H1 (cell line): ENCODE measurements around the gene SLC30A2. TPM values are rescaled to one million over a fixed set of nuclear protein-coding genes. Genes with fewer than 3 reads are reported as not detected.

ENCODE experiments used
- CTCF ChIA-PET: fragments of 300-600 bp; sonication (Branson Sonifier 250); formaldehyde crosslinking; loops from one replicate; lab custom pipeline; 2021; ENCODE audit not compliant: partially characterized antibody; lab: Charles Lee
- POLR2A ChIA-PET: fragments of 300-600 bp; sonication (Branson Sonifier 250); formaldehyde crosslinking; loops from one replicate; lab custom pipeline; 2021; ENCODE audit warnings: inconsistent platforms; ENCODE audit not compliant: partially characterized antibody; lab: Charles Lee
- DNase-seq, 2 experiments: peaks; one replicate each; pipeline versions ENCODE4 v3.0.0 to v3.0.0-alpha.2; 2010 to 2022; ENCODE audit warnings: low spot score in 2 of 2, low read depth in 1 of 2, mixed read lengths in 1 of 2
- FAIRE-seq: peaks from 2 replicates; lab custom pipeline; 2011; peaks lifted over from hg19 to GRCh38; lab: Jason Lieb, UNC
- H2AFZ ChIP-seq: 2 replicates; pipeline ENCODE4 v1.8.1; 2012; ENCODE audit warnings: low read length, inconsistent platforms
- H2AK5ac ChIP-seq: 2 replicates; pipeline ENCODE4 v1.6.1; 2013; ENCODE audit warnings: low read depth, low read length
- H2BK120ac ChIP-seq: replicated peaks from 2 replicates; pipeline ENCODE3; 2013; ENCODE audit warnings: low read depth, low read length, inconsistent platforms
- H2BK12ac ChIP-seq: 2 replicates; pipeline ENCODE4 v1.6.1; 2013; ENCODE audit warnings: low read depth, low read length
- H2BK15ac ChIP-seq: 2 replicates; pipeline ENCODE4 v1.6.1; 2013; ENCODE audit warnings: low read length
- H2BK20ac ChIP-seq: 2 replicates; pipeline ENCODE4 v1.6.1; 2013; ENCODE audit warnings: low read length
- H2BK5ac ChIP-seq: 2 replicates; pipeline ENCODE4 v1.6.1; 2013; ENCODE audit warnings: low read depth, low read length
- H3K14ac ChIP-seq: 2 replicates; pipeline ENCODE4 v1.6.1; 2013; ENCODE audit warnings: inconsistent platforms; ENCODE audit not compliant: insufficient read length
- H3K18ac ChIP-seq: 2 replicates; pipeline ENCODE4 v1.6.1; 2013; ENCODE audit warnings: low read length; ENCODE audit errors: extremely low read depth
- H3K23ac ChIP-seq: 2 replicates; pipeline ENCODE4 v1.6.1; 2013; ENCODE audit warnings: inconsistent platforms; ENCODE audit not compliant: insufficient read length
- H3K23me2 ChIP-seq: 2 replicates; pipeline ENCODE4 v1.6.1; 2013; ENCODE audit warnings: low read depth, low read length
- H3K27ac ChIP-seq: 2 replicates; pipeline ENCODE4 v1.6.1; 2011; ENCODE audit warnings: low read depth, low read length, inconsistent platforms
- H3K27me3 ChIP-seq, 4 experiments: replicated peaks in 1 of 4; 1 replicate in 1 of 4; 2 replicates in 3 of 4; pipeline versions ENCODE4 v1.6.1 to v1.8.1; 2011 to 2013; ENCODE audit warnings: low read length in 3 of 4, mild to moderate bottlenecking in 3 of 4, inconsistent platforms in 2 of 4, mixed read lengths in 2 of 4, moderate library complexity in 1 of 4; ENCODE audit not compliant: control insufficient read depth in 3 of 4, insufficient read depth in 3 of 4; ENCODE audit errors: extremely low read depth in 1 of 4
- H3K36me3 ChIP-seq, 4 experiments: 2 replicates each; pipeline versions ENCODE4 v1.6.1 to v1.8.1; 2011 to 2013; ENCODE audit warnings: mild to moderate bottlenecking in 4 of 4, low read length in 3 of 4, moderate library complexity in 2 of 4, control low read depth in 1 of 4, inconsistent platforms in 1 of 4; ENCODE audit not compliant: insufficient read depth in 4 of 4, control insufficient read depth in 2 of 4
- H3K4ac ChIP-seq: replicated peaks from 2 replicates; pipeline ENCODE3; 2013; ENCODE audit warnings: low read length, low read depth, mixed read lengths, inconsistent platforms; ENCODE audit not compliant: insufficient read length
- H3K4me1 ChIP-seq, 4 experiments: replicated peaks in 1 of 4; 1 replicate in 1 of 4; 2 replicates in 3 of 4; pipeline versions ENCODE4 v1.6.1 to v1.8.1; 2011 to 2013; ENCODE audit warnings: low read length in 3 of 4, inconsistent platforms in 2 of 4, mixed read lengths in 1 of 4; ENCODE audit not compliant: insufficient read depth in 4 of 4, control insufficient read depth in 3 of 4
- H3K4me2 ChIP-seq, 2 experiments: 2 replicates each; pipeline versions ENCODE4 v1.6.1 to v1.8.1; 2011 to 2013; ENCODE audit warnings: low read depth in 2 of 2, low read length in 2 of 2, control low read depth in 1 of 2, inconsistent platforms in 1 of 2, mild to moderate bottlenecking in 1 of 2; ENCODE audit not compliant: insufficient read depth in 1 of 2
- H3K4me3 ChIP-seq, 4 experiments: fragments of 200-600, 300-600 bp in 1 of 4; sonication (generic), shearing (Covaris generic), sonication (Bioruptor Twin) in 1 of 4; 2 replicates each; pipeline versions ENCODE4 v1.5.1 to v1.8.1; 2011 to 2016; ENCODE audit warnings: low read length in 4 of 4, low read depth in 3 of 4, control low read depth in 2 of 4, inconsistent platforms in 2 of 4, mild to moderate bottlenecking in 2 of 4, mixed read lengths in 1 of 4, moderate library complexity in 1 of 4; ENCODE audit not compliant: insufficient read depth in 2 of 4; ENCODE audit errors: extremely low read depth in 1 of 4
- H3K56ac ChIP-seq: replicated peaks from 2 replicates; pipeline ENCODE3; 2013; ENCODE audit warnings: low read depth, mild to moderate bottlenecking, mixed read lengths, low read length, inconsistent platforms; ENCODE audit not compliant: insufficient read length
- H3K79me1 ChIP-seq: 2 replicates; pipeline ENCODE4 v1.6.1; 2013; ENCODE audit warnings: low read depth, low read length, control low read depth
- H3K79me2 ChIP-seq, 2 experiments: 2 replicates each; pipeline versions ENCODE4 v1.6.1 to v1.8.1; 2012 to 2013; ENCODE audit warnings: low read length in 2 of 2, mild to moderate bottlenecking in 2 of 2, inconsistent platforms in 1 of 2; ENCODE audit not compliant: insufficient read depth in 2 of 2, control insufficient read depth in 1 of 2
- H3K9ac ChIP-seq, 4 experiments: replicated peaks in 1 of 4; 1 replicate in 1 of 4; 2 replicates in 3 of 4; pipeline versions ENCODE4 v1.6.1 to v1.8.1; 2011 to 2013; ENCODE audit warnings: low read depth in 3 of 4, low read length in 3 of 4, control low read depth in 2 of 4, mild to moderate bottlenecking in 2 of 4, moderate library complexity in 2 of 4, inconsistent platforms in 1 of 4; ENCODE audit errors: extremely low read depth in 1 of 4
- H3K9me3 ChIP-seq, 2 experiments: 2 replicates each; pipeline versions ENCODE4 v1.6.1 to v1.8.1; 2012 to 2013; ENCODE audit warnings: mild to moderate bottlenecking in 2 of 2, moderate library complexity in 2 of 2, control low read depth in 1 of 2, inconsistent platforms in 1 of 2, low read depth in 1 of 2, low read length in 1 of 2, mixed read lengths in 1 of 2; ENCODE audit not compliant: insufficient read depth in 2 of 2
- H4K20me1 ChIP-seq, 2 experiments: replicated peaks in 1 of 2; 2 replicates each; pipeline versions ENCODE3 to v1.8.1; 2011 to 2013; ENCODE audit warnings: inconsistent platforms in 2 of 2, low read length in 2 of 2, mild to moderate bottlenecking in 1 of 2; ENCODE audit not compliant: insufficient read depth in 2 of 2, control insufficient read depth in 1 of 2
- H4K5ac ChIP-seq: 2 replicates; pipeline ENCODE4 v1.6.1; 2013; ENCODE audit warnings: low read length, low read depth, mixed read lengths, inconsistent platforms; ENCODE audit not compliant: insufficient read length
- H4K8ac ChIP-seq: 2 replicates; pipeline ENCODE4 v1.8.0; 2013; ENCODE audit warnings: mild to moderate bottlenecking, moderate library complexity, low read length, inconsistent platforms; ENCODE audit not compliant: insufficient read depth; ENCODE audit errors: extremely low read depth
- H4K91ac ChIP-seq: replicated peaks from 2 replicates; pipeline ENCODE3; 2013; ENCODE audit warnings: low read length, mixed read lengths, inconsistent platforms; ENCODE audit not compliant: insufficient read length
- ASH2L ChIP-seq: fragments of 200-600, 300-600 bp; sonication (generic); IDR thresholded peaks from one replicate; pipeline ENCODE4 v1.7.1; 2017; ENCODE audit warnings: low read length
- CREB1 ChIP-seq: IDR thresholded peaks from 2 replicates; pipeline ENCODE4 v1.6.1; 2012; ENCODE audit warnings: inconsistent platforms
- HDAC6 ChIP-seq: IDR thresholded peaks from one replicate; pipeline ENCODE4 v1.7.1; 2012; ENCODE audit warnings: low read depth, mild to moderate bottlenecking, inconsistent platforms, low read length, moderate library complexity
- RBBP5 ChIP-seq: IDR thresholded peaks from 2 replicates; pipeline ENCODE4 v1.7.1; 2012; ENCODE audit warnings: low read depth, mild to moderate bottlenecking, inconsistent platforms, low read length, moderate library complexity, borderline replicate concordance
- USF2 ChIP-seq: IDR thresholded peaks from 2 replicates; pipeline ENCODE4 v1.6.1; 2011; ENCODE audit warnings: low read length, improper control_type of control experiment
- WGBS, 2 experiments: shearing (Covaris generic) in 1 of 2; methylation state at CpG; one replicate each; pipeline versions ENCODE4 v1.1.6 to v1.1.7; 2013 to 2015; ENCODE audit warnings: low lambda C conversion rate in 2 of 2, mixed read lengths in 2 of 2, inconsistent platforms in 1 of 2, low coverage in 1 of 2, missing lambda C conversion rate in 1 of 2; ENCODE audit not compliant: insufficient replicate concordance in 2 of 2, insufficient coverage in 1 of 2, insufficient read length in 1 of 2; ENCODE audit errors: extremely low coverage in 1 of 2, missing lambda C conversion rate in 1 of 2; 5-methylcytosine and 5-hydroxymethylcytosine counted together
- polyA plus RNA-seq, 7 experiments: library from polyadenylated mRNA; depleted of rRNA in 3 of 7; stranded (reverse) in 5 of 7; unstranded in 2 of 7; fragments of >200 nt in 5 of 7; fragments of 200-250 nt in 2 of 7; gene quantifications; 1 replicate in 5 of 7; 2 replicates in 1 of 7; 4 replicates in 1 of 7; pipeline versions ENCODE4 v1.2.1 to v1.2.3, GENCODE V29; 2011 to 2013; ENCODE audit warnings: missing spikeins in 2 of 7, mixed read lengths in 2 of 7
- total RNA-seq: library from RNA; stranded (reverse); fragmentation: NEBNext Ultra II Directional; extraction: Animal tissue kit (Norgen Biotek cat#: 25700); gene quantifications from 2 replicates; pipeline ENCODE4 v1.2.1, GENCODE V29; 2021

Gene SLC30A2
- total and polyA plus RNA-seq, 2 of the 8 experiments (the other 6 are each of a cell fraction or from before 2014, with no cell fraction given) = 0.19 to 0.76 TPM

- CTCF ChIA-PET = interaction anchor here (1.1 to 3.1 kb wide), 4 partner anchors 13 to 133 kb away, joined by 3 to 13 read pairs (median 8); no protein-coding TSS in a partner anchor
- peaks cover 0 to 2% (median 0%) of the 10 kb centered on the region in 4 experiments; a peak in 2 of 7 replicates for H3K4me1 ChIP-seq
- H2BK20ac ChIP-seq = no peak overlapping the region
- H3K4me3 ChIP-seq = no peak overlapping the region
- H2BK120ac ChIP-seq = no peak overlapping the region
- H3K18ac ChIP-seq = no peak overlapping the region
- H2BK5ac ChIP-seq = peak overlapping the region; percentile 0; the same call in 1 of the 2 replicates
- no peak overlapping the region for H4K5ac ChIP-seq
- no peaks in the 10 kb centered on the region for H3K23me2 ChIP-seq
- H3K79me1 ChIP-seq = no peaks in the 10 kb centered on the region
- no peaks in the 10 kb centered on the region for H3K36me3 ChIP-seq
- H2BK12ac ChIP-seq = no peak overlapping the region
- H3K4ac ChIP-seq = no peak overlapping the region
- no peak overlapping the region for H4K91ac ChIP-seq
- no peak overlapping the region for H3K56ac ChIP-seq
- H2BK15ac ChIP-seq = no peak overlapping the region
- no peak overlapping the region for H3K14ac ChIP-seq
- POLR2A ChIA-PET = interaction anchor here (1.1 kb wide), 1 partner anchor 122 kb away, joined by 3 read pairs; the partner anchor contains the start of gene STMN1
- no peak overlapping the region for H3K27ac ChIP-seq
- peaks cover 0 to 1% of the 10 kb centered on the region in 2 experiments for H4K20me1 ChIP-seq
- H3K27me3 ChIP-seq = peaks cover 0 to 5% (median 4%) of the 10 kb centered on the region in 4 experiments; a peak in 3 of 7 replicates
- H3K9me3 ChIP-seq = no peaks in the 10 kb centered on the region
- no peak overlapping the region for H3K9ac ChIP-seq
- no peak overlapping the region for H3K23ac ChIP-seq
- no peak overlapping the region for H4K8ac ChIP-seq
- no peaks in the 10 kb centered on the region for H3K79me2 ChIP-seq
- DNase-seq (no peak), FAIRE-seq (no peak)
- 94% methylated on average over 5 of the region's 8 CpGs; no CpG with 5 or more reads in 1 of the 2 experiments for WGBS, 2 experiments
- H3K4me2 ChIP-seq = no peak overlapping the region
- no peak for TF ChIP-seq RBBP5
- no peak for TF ChIP-seq CREB1
- TF ChIP-seq USF2 = no peak
- TF ChIP-seq HDAC6 = no peak
- no peak for TF ChIP-seq ASH2L
- TF ChIP-seq, all 59 proteins: peak for 0
- H2AFZ ChIP-seq = no peak overlapping the region
- H2AK5ac ChIP-seq = no peak overlapping the region
Observed at GRCh38 chr1:26028490-26028980, 17.4 kb downstream of the SLC30A2 start.
